Liver (tissue), 3 donors: Measurements from ENCODE around the gene MARVELD3.

Experiments used
- ATF3 ChIP-seq: IDR thresholded peaks from 2 replicates; pipeline ENCODE4 v1.6.1; 2016; ENCODE audit warnings: antibody characterized with exemption
- EGR1 ChIP-seq, 2 donors: IDR thresholded peaks; 2 replicates each; pipeline ENCODE4 v1.6.1; 2016 to 2018; ENCODE audit warnings: antibody characterized with exemption in 2 of 2, low read depth in 2 of 2
- FOXA2 ChIP-seq: IDR thresholded peaks from 2 replicates; pipeline ENCODE4 v1.6.1; 2016; ENCODE audit warnings: antibody characterized with exemption
- HNF4G ChIP-seq: IDR thresholded peaks from 2 replicates; pipeline ENCODE4 v1.6.1; 2016; ENCODE audit warnings: antibody characterized with exemption
- JUND ChIP-seq, 2 donors: IDR thresholded peaks; 2 replicates each; pipeline ENCODE4 v1.6.1; 2016; ENCODE audit warnings: antibody characterized with exemption in 2 of 2
- RAD21 ChIP-seq, 2 donors: IDR thresholded peaks; 2 replicates each; pipeline ENCODE4 v1.6.1; 2016; ENCODE audit warnings: antibody characterized with exemption in 2 of 2, mild to moderate bottlenecking in 2 of 2
- REST ChIP-seq: IDR thresholded peaks from 2 replicates; pipeline ENCODE4 v1.6.1; 2016; ENCODE audit warnings: antibody characterized with exemption, mild to moderate bottlenecking
- RXRA ChIP-seq, 2 donors: IDR thresholded peaks; 2 replicates each; pipeline ENCODE4 v1.6.1; 2017 to 2018; ENCODE audit warnings: antibody characterized with exemption in 2 of 2, mild to moderate bottlenecking in 1 of 2
- SP1 ChIP-seq: IDR thresholded peaks from 2 replicates; pipeline ENCODE4 v1.6.1; 2018; ENCODE audit warnings: antibody characterized with exemption, mild to moderate bottlenecking
- TAF1 ChIP-seq: conservative IDR thresholded peaks from 2 replicates; pipeline ENCODE4 v1.6.1; 2016; ENCODE audit warnings: antibody characterized with exemption, mild to moderate bottlenecking
- YY1 ChIP-seq: IDR thresholded peaks from 2 replicates; pipeline ENCODE4 v1.6.1; 2016; ENCODE audit warnings: antibody characterized with exemption, mild to moderate bottlenecking
- TF ChIP-seq, protein P1 (sequence below): fragments of 150-350 bp; IDR thresholded peaks from 2 replicates; pipeline ENCODE4 v1.5.1; 2017; ENCODE audit warnings: improper control_type of control experiment, low read depth, low read length; ENCODE audit not compliant: missing input control
- donor health status: healthy.
- donor health status: healthy.

DNA sequence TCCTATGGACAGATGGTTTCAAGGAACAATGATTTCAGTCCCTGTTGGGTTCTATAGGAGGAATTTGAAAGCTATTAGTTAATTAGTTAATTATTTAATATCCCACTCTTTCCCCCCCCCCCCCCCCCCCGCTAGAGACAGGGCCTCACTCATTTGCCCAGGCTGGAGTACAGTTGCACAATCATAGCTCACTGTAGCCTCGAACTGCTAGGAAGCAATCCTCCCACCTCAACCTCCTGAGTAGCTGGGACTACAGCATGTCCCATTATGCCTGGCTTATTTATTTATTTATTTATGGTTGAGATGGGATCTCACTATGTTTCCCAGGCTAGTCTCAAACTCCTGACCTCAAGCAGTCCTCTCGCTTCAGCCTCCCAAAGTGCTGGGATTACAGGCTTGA, 34.1 kb upstream of the MARVELD3 start:
- TF ChIP-seq YY1 (no peak), RAD21 (IDR thresholded peaks at IDR 0.05) (no peak), TAF1 (no peak), JUND (IDR thresholded peaks at IDR 0.05) (no peak), SP1 (no peak), REST (no peak), ATF3 (no peak), RXRA (IDR thresholded peaks at IDR 0.05) (no peak), HNF4G (no peak), FOXA2 (no peak), EGR1 (IDR thresholded peaks at IDR 0.05; ENCODE audit: low read depth in 2 of 2) (no peak)
- TF ChIP-seq, protein P1, sequence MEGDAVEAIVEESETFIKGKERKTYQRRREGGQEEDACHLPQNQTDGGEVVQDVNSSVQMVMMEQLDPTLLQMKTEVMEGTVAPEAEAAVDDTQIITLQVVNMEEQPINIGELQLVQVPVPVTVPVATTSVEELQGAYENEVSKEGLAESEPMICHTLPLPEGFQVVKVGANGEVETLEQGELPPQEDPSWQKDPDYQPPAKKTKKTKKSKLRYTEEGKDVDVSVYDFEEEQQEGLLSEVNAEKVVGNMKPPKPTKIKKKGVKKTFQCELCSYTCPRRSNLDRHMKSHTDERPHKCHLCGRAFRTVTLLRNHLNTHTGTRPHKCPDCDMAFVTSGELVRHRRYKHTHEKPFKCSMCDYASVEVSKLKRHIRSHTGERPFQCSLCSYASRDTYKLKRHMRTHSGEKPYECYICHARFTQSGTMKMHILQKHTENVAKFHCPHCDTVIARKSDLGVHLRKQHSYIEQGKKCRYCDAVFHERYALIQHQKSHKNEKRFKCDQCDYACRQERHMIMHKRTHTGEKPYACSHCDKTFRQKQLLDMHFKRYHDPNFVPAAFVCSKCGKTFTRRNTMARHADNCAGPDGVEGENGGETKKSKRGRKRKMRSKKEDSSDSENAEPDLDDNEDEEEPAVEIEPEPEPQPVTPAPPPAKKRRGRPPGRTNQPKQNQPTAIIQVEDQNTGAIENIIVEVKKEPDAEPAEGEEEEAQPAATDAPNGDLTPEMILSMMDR = no peak
